HG03060 (cell line): ENCODE results near the gene STAT5A.

ENCODE experiments used
- ATAC-seq: cut with Tn5 transposase; IDR thresholded peaks from one replicate; pipeline ENCODE4 v1.9.1; 2021; ENCODE audit warnings: low read depth, moderate number of reproducible peaks; ENCODE audit not compliant: unreplicated experiment

Gene STAT5A

GRCh38 chr17:42266918-42267766 is 21.2 kb upstream of the STAT5A start:
- ATAC-seq, result no peak

GRCh38 chr17:42268236-42268635 is 20.1 kb upstream of the STAT5A start:
- ATAC-seq, result no peak

GRCh38 chr17:42270170-42270535 is 18.1 kb upstream of the STAT5A start:
- ATAC-seq, result no peak

DNA sequence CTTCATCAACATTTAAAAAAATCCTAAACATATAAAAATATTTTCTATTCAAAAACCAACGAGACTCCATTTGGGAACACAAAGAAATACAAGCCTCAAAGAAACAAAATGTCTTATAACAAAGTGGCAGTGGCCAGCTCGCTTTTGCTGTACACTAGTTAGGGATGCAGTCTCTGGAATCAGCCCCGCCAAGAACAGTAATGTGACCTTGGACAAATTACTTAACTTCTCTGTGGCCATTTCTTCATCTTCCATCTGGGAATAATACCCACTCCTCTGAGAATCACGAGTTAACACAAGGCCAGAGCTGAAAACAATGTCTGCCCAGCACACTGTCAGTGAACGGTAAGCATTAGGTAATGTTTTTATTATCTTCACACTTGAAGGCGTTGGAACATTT is 17.7 kb upstream of the STAT5A start:
- ATAC-seq, result no peak

GRCh38 chr17:42271006-42271778 is 17.1 kb upstream of the STAT5A start:
- ATAC-seq, result no peak

DNA sequence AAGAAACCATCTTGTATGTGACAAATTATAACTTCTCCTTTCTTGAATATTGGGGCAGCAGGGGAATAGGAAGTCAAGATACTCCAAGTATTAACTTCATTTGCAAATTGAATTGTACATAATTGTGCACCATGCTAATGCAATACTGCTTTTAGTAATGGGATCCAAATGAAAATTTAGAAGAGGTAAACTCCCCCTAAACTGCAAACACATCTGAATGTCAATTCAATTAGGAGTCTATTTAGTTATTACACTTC is 16.6 kb upstream of the STAT5A start:
- no peak for ATAC-seq

DNA sequence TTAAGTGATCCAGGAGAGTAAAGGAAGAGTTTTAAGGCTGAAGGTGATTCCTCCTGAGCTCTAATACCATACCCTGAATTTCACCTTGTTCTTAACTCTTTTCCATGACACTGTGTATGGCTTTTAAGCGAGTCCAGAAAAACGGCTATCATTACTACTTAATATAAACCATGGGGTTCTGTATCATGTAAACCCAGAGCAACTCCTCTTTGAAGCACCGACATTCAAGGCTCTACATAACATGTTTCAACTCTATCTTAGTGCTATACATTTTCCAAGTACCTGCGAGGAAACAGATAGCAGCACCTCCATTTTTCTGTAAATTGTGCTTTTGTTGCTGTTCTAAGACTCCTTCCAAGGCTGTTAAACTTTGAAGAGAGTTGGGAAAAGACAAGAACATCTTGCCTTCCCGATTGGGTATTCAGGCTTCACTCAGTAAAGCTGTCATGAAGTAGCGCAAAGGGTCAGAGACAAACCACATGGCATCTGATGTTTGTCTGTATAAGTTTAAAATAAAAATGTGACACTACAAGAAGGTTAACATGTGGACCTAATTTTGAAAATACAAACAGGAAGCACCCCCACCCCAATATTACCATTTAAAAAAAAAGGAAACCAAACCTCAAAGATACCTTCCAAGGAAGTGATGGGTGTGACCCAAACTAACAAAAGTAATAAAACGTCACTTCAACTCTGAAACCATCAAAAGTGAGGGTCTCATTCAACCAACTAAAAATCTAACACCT is 16.0 kb upstream of the STAT5A start:
- ATAC-seq, result no peak

- ATAC-seq, result no peak
These were observed 14.6 kb upstream of the STAT5A start for GRCh38 chr17:42273474-42274252.

DNA sequence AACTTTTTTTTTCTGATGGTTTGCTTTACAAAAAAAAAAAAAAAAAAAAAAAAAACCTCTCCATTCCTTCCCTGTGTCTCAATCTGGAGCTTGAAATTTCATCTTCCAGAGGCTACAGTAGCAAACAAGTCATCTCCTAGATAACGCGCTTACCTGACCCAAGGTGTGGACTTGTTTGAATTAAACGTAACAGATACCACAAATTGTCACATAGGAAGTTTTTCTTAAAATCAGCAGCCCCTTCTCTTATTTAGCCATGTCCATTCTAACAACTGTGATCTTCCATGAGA is 14.1 kb upstream of the STAT5A start:
- ATAC-seq, result no peak

DNA sequence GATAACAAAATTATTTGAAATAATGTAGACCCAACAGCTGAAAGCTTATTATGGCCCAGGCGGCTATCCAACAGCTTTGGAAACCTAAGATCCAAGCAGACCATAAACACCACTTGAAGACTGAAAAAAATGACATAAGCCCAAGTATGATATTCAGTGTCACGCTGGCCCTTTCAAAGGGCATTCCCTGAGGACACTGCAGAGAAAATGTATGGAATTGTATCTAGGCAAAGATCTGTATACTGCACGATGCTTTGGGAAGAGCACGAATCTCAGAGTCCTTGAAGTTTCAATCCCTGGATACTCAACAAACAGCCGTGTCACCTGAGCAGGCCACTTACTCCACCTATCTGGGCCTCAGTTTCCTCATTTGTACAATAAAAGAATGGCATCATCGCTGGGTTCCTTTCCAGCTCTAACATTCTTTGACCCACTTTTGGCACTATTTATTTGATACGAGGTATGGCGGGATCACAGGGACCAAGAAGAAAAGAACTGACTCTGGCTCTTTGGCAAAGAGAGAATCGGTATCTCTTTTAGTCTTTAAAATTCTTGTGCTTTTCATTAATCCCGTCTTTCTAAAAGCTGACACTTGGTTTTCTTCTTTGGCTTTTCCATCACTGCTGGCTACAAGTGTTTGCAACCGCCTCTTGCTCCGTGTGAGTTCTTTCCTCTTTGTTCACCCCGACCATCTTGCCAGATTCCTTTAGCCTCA is 13.3 kb upstream of the STAT5A start:
- ATAC-seq, result no peak

DNA sequence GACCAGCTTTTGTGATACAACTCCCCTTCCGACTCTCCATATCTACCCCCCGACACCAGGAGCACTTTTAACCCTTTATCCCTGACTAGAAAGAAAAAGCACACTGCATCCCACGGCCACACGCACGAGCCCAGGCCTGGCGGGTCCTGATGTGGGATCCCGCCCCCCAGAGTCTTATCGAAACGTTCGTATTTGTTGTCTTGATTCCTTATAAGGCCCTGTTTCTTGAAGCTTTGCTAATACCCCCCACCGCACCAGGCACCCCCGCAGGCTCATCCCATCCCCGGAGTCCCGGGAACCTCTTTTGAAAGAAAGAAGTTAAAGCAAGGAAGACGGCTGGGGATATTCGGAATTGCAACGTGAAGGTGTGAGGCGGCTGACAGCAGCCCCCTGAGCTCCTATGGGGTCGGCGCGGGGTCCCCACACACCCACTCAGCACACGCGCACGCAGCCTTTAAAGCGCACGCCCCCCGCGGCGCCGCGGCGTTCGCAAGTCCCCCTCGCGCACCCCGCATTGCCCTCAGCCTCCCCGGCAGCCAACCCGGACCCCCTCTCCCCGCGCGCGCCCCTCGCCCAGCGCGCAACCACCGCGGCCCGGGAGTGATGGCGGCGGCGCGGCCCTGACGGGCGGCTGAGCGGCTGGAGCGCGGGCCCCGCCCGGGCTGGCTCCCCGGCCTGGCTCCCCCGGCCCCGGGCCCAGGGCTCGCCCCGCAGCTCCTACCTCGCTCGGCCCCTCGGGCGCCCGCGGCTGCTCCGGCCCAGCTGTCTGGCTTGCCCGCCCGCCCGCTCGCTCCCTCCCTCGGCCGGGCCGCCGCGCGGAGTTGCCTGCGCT is 12.6 kb upstream of the STAT5A start:
- ATAC-seq, result no peak

DNA sequence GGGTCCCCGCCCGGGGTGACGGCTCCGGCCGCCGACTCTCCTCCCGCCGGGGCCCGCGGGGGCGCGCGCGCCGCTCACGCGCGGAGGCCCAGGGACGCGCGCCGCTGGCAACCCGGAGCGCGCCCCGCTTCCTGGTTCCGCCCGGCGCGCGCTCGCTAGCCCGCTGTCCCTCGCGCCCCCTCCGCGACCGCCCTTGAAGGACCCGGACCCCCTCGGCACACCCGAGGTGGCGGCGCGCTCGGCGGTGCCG is 12.0 kb upstream of the STAT5A start, which contains the start of gene STAT5B:
Gene STAT5B, minus strand, starts transcription at position 33 of the 250 bp plus-strand sequence. CDS start 44,264 bp downstream, outside the sequence.
- ATAC-seq, result no peak

DNA sequence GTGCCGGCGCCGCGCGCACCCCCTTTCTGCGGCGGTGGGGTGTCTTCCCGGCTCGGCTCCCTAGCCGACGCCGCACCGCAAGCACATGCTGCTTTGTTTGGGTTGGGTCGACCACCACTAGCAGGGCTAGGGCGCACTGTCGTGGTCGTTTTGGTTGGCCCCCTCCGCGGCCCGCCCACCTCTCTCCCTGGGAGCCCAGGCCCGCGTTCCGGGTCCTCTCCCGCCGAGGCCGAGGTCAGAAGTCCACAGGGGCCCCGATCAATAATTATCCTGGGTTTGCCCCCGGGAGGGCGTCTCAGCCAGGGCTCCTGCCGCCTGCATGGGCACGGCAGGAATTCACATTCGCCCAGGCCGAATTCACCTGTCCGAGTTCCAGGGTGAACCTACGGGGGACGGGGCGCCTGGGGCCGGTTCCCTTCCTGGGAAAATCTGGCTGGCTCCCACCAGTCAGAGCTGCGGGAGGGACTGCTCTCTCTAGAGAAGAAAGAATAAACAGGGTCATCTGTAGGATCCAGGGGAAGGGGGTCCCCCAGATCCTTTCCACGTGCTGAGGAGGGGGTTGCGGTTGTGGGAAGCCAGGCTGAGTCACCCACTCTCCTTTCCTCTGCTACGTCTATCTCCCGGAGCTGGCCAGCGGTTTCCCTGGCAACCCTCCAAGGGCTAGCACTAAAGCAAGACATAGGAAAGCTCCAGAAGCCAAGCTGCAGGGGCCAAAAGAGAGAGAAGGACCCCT is 11.5 kb upstream of the STAT5A start:
- ATAC-seq, result no peak

DNA sequence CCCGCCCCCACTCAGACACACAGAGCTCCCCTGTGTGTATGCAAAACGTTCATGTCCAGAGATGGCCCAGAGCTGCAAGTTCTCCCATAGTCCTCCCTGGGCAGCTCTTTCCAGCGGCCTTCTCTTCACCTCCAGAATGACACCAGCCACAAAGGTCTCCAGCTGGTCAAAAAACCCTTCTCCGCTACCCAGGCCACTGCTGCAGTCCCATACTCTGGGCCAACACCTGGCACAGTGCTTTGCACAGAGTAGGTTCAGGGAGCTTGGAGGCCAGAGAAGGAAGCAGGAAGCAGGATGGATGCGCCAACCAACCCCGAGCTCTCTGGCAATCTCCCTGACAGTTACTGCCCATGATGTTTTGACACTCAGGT is 11.0 kb upstream of the STAT5A start:
- ATAC-seq, result no peak

DNA sequence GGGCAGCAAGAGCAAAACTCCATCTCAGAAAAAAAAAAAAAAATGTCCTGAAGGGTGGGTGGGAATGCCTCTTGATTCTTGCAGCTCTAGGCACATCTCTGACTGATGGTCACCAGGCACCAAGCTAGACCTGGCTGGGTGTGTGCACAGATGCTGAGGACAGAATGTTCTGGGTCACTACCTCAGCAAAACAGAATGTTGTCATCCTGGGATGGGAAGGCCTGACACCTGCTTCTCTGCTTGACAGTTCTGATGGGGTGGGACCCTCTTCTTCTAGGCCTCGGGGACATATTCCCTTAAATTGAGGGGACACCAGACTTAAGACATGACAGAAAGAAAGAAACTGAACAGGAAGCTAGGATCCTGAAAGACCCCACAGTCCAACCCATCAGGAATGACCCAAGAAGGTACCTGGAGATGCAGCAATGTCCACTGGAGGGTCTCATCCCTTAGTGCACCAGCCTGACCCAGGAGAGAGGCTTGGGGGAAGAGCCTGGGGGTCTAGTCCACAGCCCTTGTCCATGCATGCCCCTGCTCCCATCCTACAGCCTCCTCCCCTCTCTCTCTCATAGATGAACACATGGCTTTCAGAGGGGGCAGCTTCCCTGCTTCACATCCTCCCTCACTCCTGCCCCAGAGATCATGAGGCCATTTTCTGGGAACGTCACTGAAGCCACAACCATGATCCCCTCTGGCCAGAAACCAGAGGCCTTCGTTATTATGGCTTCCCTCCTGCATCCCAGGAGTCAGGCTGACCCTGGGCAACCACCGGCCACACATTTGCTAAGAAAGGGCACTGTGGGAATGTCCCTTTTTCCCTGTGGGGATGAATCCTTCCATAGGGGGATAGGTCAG is 8.3 kb upstream of the STAT5A start:
- no peak for ATAC-seq

- ATAC-seq, result no peak
These were observed 6.7 kb upstream of the STAT5A start for GRCh38 chr17:42281571-42282096.

DNA sequence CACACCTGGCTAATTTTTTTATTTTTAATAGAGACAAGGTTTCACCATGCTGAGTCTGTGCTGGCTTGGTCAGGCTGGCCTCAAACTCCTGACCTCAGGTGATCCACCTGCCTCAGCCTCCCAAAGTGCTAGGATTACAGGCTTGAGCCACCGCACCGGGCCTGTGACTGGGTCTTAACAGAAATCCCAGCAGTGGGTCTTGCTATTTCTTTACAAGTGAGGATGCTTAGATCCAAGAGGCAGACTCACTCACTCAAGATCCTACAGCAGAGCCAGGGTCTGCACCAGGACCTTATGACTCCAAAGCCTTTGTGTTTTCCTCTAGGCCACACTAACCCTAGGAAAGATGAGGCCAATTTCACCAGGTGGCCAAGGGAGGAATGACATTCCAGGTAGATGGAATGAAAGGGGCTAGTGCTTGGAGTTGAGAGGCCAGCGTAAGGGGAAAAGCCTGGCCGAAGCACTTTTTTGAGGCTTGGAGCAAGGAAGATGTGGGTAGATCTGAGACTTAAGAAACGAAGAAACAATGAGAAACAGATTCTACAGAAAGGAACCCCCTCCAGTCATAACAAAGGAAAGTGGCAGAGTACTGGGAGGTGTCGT is 5.7 kb upstream of the STAT5A start:
- no peak for ATAC-seq
